Prostate gland (tissue), 2 donors: ENCODE data around the gene GLRX3.

Source experiments
- POLR2AphosphoS5 ChIP-seq: sonication (generic); formaldehyde crosslinking; IDR thresholded peaks from one replicate; pipeline ENCODE4 v1.6.1; 2017; ENCODE audit warnings: antibody characterized with exemption
- TF ChIP-seq, protein P1 (sequence below), 4 experiments: fragments of 200-600 bp in 2 of 4; fragments of 450-650 bp in 2 of 4; sonication (generic) in 2 of 4; IDR thresholded peaks; 1 replicate in 3 of 4; 2 replicates in 1 of 4; pipeline ENCODE4 v1.5.1; 2016 to 2019; ENCODE audit warnings: antibody characterized with exemption in 4 of 4, mild to moderate bottlenecking in 2 of 4, moderate library complexity in 2 of 4

DNA sequence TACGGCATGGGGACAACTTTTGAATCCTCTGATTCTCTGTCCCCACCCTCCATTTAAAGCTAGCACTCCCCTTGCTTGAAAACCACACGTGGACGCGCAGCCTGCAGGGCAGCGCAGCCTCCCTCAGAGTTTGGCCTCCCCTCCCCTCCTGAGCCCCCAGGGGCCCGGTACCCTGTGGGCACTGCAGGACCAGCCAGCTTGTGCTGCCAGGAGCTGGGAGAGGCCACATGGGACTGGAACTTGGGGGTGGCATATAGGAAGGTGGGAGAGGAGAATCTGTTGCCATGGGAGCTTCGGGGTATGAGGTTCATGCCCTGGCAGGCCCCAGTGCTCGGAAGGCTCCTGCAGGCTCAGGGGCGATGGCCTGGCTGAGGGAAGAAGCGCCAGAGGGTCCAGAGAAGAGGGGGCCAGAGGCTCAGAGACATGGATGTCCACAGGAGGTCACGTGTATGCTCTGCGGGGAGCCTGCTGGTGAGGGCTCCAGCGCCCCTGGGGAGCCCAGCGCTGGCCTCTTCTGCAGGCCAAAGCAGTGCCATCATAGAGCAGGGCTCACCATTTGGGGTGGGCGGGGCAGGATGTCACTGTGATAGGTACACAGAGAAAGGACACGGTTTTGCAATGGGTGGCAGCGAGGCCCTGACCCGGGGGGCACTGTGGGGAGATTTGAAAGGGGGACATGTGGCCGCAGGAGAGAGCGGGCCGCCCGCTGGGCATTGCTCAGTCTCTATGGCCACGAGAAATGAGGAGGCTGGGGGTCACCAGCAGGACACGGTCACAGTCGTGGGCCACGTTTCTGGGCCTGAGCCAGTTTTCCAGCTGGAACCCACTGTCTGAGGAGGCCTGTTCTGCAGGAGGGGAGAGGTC lies 64.2 kb downstream of the GLRX3 start:
- TF ChIP-seq, protein P1, sequence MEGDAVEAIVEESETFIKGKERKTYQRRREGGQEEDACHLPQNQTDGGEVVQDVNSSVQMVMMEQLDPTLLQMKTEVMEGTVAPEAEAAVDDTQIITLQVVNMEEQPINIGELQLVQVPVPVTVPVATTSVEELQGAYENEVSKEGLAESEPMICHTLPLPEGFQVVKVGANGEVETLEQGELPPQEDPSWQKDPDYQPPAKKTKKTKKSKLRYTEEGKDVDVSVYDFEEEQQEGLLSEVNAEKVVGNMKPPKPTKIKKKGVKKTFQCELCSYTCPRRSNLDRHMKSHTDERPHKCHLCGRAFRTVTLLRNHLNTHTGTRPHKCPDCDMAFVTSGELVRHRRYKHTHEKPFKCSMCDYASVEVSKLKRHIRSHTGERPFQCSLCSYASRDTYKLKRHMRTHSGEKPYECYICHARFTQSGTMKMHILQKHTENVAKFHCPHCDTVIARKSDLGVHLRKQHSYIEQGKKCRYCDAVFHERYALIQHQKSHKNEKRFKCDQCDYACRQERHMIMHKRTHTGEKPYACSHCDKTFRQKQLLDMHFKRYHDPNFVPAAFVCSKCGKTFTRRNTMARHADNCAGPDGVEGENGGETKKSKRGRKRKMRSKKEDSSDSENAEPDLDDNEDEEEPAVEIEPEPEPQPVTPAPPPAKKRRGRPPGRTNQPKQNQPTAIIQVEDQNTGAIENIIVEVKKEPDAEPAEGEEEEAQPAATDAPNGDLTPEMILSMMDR (IDR thresholded peaks at IDR 0.05) = no peak
- TF ChIP-seq POLR2AphosphoS5 = no peak
